Peyer's patch (tissue), 4 donors: Measurements from ENCODE around the gene FRMD4A. TPM values are rescaled to one million over a fixed set of nuclear protein-coding genes. Genes with fewer than 3 reads are reported as not detected.

ENCODE experiments used
- DNase-seq, 3 donors: peaks; one replicate each; pipeline ENCODE4 v3.0.0-alpha.2; 2017 to 2019
- H3K27ac ChIP-seq, 4 donors: fragments of 200-600 bp; sonication (generic); one replicate each; pipeline ENCODE4 v1.5.1; 2016 to 2019
- H3K27me3 ChIP-seq, 2 donors: fragments of 200-600 bp; sonication (generic); one replicate each; pipeline ENCODE4 v1.5.1; 2019
- H3K36me3 ChIP-seq, 3 donors: fragments of 200-600 bp; sonication (generic); one replicate each; pipeline ENCODE4 v1.5.1; 2016 to 2019
- H3K4me1 ChIP-seq, 4 donors: fragments of 200-600 bp; sonication (generic); one replicate each; pipeline ENCODE4 v1.5.1; 2016 to 2019
- H3K4me3 ChIP-seq, 4 donors: fragments of 200-600 bp; sonication (generic); 1 replicate in 3 of 4; 2 replicates in 1 of 4; pipeline ENCODE4 v1.5.1; 2016 to 2019; ENCODE audit warnings: mild to moderate bottlenecking in 1 of 4
- H3K9me3 ChIP-seq, 4 donors: fragments of 200-600 bp; sonication (generic); one replicate each; pipeline ENCODE4 v1.5.1; 2016 to 2019; ENCODE audit warnings: mild to moderate bottlenecking in 1 of 4
- POLR2A ChIP-seq, 2 donors: fragments of 450-650 bp; IDR thresholded peaks; one replicate each; pipeline ENCODE4 v1.5.1; 2017; ENCODE audit warnings: antibody characterized with exemption in 2 of 2, mild to moderate bottlenecking in 2 of 2, moderate library complexity in 2 of 2
- total RNA-seq, 4 donors: library from RNA; depleted of rRNA; stranded (reverse); fragments of >200 nt; gene quantifications; one replicate each; pipeline ENCODE4 v1.1.0, GENCODE V29; 2016
- TF ChIP-seq, protein P1 (sequence below), 6 experiments: fragments of 450-650 bp in 4 of 6; fragments of 200-600 bp in 2 of 6; sonication (generic) in 1 of 6; IDR thresholded peaks; one replicate each; pipeline ENCODE4 v1.5.1; 2017 to 2019; ENCODE audit warnings: antibody characterized with exemption in 6 of 6, mild to moderate bottlenecking in 3 of 6, moderate library complexity in 1 of 6

Gene FRMD4A
- total RNA-seq, 4 donors from 2014 or later: 3.0 to 47.9 (median 5.9) TPM

DNA sequence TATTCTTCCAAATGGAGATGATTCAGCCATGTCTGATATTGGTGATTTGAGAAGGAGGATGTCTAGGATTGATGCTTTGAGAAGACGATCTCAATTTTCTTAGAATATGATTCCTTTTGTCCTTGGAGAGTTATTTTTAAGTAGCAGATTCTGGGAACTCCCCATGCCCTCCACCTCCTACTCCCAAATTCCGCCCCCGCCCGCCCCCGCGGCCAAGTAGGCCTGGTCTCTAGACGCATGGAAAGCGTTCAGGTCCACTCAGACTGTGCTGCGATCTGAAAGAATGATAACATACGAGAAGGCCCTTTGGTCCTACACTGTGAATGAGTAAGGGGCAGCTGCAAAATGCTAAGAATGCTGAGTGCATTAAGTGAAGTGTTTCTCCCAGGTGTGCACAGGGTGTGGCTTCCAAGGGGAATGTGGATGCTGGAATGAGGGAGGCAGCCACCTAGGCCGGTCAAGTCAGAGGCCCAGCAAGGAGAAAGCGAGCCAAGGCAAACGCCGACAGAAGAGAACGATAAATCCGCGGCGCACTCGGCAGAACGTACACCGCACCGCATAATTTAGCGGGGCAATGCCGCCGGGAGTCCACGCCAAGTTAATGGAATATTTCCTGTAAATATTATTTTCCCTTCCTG is 601.7 kb downstream of the FRMD4A start:
- Histone ChIP-seq H3K4me3 (no peak overlapping the region), H3K36me3 (no peaks in the 10 kb centered on the region), H3K27me3 (no peaks in the 10 kb centered on the region), H3K27ac (no peak overlapping the region), H3K9me3 (no peaks in the 10 kb centered on the region), H3K4me1 (no peaks in the 10 kb centered on the region)
- TF ChIP-seq, protein P1, sequence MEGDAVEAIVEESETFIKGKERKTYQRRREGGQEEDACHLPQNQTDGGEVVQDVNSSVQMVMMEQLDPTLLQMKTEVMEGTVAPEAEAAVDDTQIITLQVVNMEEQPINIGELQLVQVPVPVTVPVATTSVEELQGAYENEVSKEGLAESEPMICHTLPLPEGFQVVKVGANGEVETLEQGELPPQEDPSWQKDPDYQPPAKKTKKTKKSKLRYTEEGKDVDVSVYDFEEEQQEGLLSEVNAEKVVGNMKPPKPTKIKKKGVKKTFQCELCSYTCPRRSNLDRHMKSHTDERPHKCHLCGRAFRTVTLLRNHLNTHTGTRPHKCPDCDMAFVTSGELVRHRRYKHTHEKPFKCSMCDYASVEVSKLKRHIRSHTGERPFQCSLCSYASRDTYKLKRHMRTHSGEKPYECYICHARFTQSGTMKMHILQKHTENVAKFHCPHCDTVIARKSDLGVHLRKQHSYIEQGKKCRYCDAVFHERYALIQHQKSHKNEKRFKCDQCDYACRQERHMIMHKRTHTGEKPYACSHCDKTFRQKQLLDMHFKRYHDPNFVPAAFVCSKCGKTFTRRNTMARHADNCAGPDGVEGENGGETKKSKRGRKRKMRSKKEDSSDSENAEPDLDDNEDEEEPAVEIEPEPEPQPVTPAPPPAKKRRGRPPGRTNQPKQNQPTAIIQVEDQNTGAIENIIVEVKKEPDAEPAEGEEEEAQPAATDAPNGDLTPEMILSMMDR (IDR thresholded peaks at IDR 0.05): no peak
- TF ChIP-seq POLR2A (IDR thresholded peaks at IDR 0.05): no peak
- no peak for DNase-seq

DNA sequence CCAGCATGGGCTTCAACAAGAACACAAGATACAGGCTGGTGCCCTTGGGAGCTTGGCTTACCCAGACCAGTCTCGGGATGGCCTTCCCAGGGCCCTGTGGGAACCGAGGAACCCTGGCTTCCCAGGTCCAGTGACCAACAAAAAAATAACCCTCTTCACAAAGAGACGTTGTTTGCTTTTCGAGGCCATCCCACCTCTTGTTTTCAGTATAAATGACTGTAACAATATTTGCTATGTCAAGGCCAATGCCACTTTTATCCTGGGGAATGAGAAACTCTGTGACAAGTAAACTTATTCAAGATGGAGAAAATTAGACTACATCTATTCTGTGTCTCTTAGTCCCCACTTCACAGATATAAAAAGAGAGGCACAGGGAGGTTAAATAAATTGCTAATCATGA is 605.1 kb downstream of the FRMD4A start:
- DNase-seq: no peak
- no peaks in the 10 kb centered on the region for H3K9me3 ChIP-seq
- TF ChIP-seq, protein P1 (IDR thresholded peaks at IDR 0.05): no peak
- no peak for TF ChIP-seq POLR2A (IDR thresholded peaks at IDR 0.05)
- no peak overlapping the region for H3K27ac ChIP-seq
- no peaks in the 10 kb centered on the region for H3K4me1 ChIP-seq
- no peaks in the 10 kb centered on the region for H3K27me3 ChIP-seq
- no peak overlapping the region for H3K4me3 ChIP-seq
- H3K36me3 ChIP-seq: no peaks in the 10 kb centered on the region

DNA sequence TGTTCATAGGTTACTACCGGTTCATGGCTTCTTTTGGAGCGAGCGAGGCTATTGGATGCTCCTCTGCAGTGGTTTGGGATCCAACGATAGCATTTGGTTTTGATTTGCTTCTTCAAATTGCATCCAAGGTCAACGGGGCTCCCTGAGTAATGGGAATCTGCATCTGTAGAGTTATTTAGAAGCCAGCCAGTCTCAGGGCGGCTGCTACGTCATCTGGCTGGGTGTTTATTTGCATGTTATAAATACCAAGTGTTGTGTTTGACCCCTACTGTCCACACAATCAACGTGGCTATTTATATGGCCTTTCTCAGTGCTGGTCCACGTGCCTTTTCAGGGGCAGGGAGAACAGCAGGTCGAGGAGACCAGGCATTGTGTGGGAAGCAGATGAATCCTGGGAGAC is 606.2 kb downstream of the FRMD4A start:
- Histone ChIP-seq H3K27me3 (no peaks in the 10 kb centered on the region), H3K36me3 (no peaks in the 10 kb centered on the region), H3K27ac (no peak overlapping the region), H3K4me3 (no peak overlapping the region), H3K4me1 (no peaks in the 10 kb centered on the region), H3K9me3 (no peaks in the 10 kb centered on the region)
- no peak for DNase-seq
- TF ChIP-seq, protein P1 (IDR thresholded peaks at IDR 0.05): no peak
- TF ChIP-seq POLR2A (IDR thresholded peaks at IDR 0.05): no peak

DNA sequence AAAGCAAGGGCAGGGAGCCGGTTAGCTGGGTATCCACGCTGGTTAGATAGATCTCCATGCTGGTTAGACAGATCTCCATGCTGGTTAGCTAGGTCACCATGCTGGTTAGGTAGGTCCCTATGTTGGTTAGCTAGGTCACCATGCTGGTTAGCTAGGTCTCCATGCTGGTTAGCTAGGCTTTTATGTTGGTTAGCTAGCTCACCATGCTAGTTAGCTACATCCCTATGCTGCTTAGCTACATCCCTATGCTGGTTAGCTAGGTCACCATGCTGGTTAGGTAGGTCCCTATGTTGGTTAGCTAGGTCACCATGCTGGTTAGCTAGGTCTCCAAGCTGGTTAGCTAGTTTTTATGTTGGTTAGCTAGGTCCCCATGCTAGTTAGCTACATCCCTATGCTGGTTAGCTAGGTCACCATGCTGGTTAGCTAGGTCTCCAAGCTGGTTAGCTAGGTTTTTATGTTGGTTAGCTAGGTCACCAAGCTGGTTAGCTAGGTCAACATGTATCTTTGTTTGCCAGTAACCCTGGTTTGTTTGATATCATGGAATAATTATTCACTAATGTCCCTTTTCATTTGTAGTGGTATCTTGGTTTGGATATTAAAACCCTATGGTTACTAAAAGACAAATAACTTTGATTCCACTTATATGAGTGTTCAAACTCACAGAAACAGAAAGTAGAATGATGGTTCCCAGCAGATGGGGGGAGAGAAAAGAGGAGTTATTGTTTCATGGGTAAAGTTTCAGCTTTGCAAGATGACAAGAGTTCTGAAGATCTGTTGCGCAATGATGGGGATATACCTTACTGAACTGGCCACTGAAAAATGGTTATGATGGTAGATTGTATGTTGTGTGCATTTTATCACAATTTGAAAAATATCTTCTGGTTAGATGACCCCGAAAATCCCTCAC is 607.7 kb downstream of the FRMD4A start:
- no peak overlapping the region for H3K4me3 ChIP-seq
- TF ChIP-seq POLR2A (IDR thresholded peaks at IDR 0.05): no peak
- TF ChIP-seq, protein P1 (IDR thresholded peaks at IDR 0.05): no peak

DNA sequence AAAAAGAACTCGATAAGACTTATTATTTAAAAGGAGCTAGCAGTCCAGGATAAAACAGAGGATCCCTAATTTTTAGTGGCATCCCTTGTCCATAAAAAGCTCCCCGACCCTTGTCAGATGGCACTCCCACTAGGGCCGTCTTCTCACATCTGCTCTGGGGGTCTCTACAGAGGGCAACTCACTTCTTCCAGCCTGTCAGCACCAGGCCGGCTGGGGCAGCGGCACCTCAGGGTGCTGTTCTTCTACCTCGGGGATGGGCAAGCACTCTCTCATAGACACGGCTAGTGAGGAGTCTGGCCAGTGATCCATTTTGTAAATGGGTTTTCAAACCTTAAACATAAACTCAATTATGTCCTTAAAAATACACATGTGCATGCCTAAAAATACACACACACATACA is 609.2 kb downstream of the FRMD4A start:
- H3K27ac ChIP-seq: no peak overlapping the region
- no peak for DNase-seq
- H3K36me3 ChIP-seq: no peaks in the 10 kb centered on the region
- H3K4me1 ChIP-seq: peaks cover 0 to 12% (median 2%) of the 10 kb centered on the region in 4 donors
- no peaks in the 10 kb centered on the region for H3K27me3 ChIP-seq
- H3K9me3 ChIP-seq: no peaks in the 10 kb centered on the region
- H3K4me3 ChIP-seq: no peak overlapping the region
- TF ChIP-seq, protein P1 (IDR thresholded peaks at IDR 0.05): no peak
- TF ChIP-seq POLR2A (IDR thresholded peaks at IDR 0.05): no peak

More for the DNA sequence above, 607.7 kb downstream of the FRMD4A start:
- no peaks in the 10 kb centered on the region for H3K36me3 ChIP-seq
- H3K27ac ChIP-seq: no peak overlapping the region
- H3K4me1 ChIP-seq: peaks cover 0 to 12% (median 2%) of the 10 kb centered on the region in 4 donors
- DNase-seq: no peak
- H3K9me3 ChIP-seq: no peaks in the 10 kb centered on the region
- H3K27me3 ChIP-seq: no peaks in the 10 kb centered on the region
